GM12878 (cell line): ENCODE data around the gene ACAT2.

Source experiments
- ESRRA ChIP-seq: IDR thresholded peaks from 2 replicates; pipeline ENCODE4 v1.6.1; 2012; ENCODE audit warnings: mild to moderate bottlenecking, low read length, improper control_type of control experiment
- EZH2 ChIP-seq: IDR thresholded peaks from 2 replicates; pipeline ENCODE4 v1.6.1; 2012; ENCODE audit warnings: low read depth, mild to moderate bottlenecking, control low read depth, inconsistent platforms, low read length, borderline replicate concordance; ENCODE audit not compliant: control insufficient read depth
- KDM1A ChIP-seq: fragments of 200-600 bp; sonication (generic); IDR thresholded peaks from 2 replicates; pipeline ENCODE4 v1.6.1; 2016; ENCODE audit warnings: borderline replicate concordance
- MTA3 ChIP-seq: IDR thresholded peaks from 2 replicates; pipeline ENCODE4 v1.6.1; 2012; ENCODE audit warnings: low read length, inconsistent platforms, borderline replicate concordance
- POLR2AphosphoS2 ChIP-seq: IDR thresholded peaks from 2 replicates; pipeline ENCODE4 v1.6.1; 2011; ENCODE audit warnings: low read depth, mild to moderate bottlenecking, low read length, improper control_type of control experiment, moderate library complexity
- POLR2AphosphoS5 ChIP-seq: IDR thresholded peaks from 2 replicates; pipeline ENCODE4 v1.6.1; 2011; ENCODE audit warnings: mild to moderate bottlenecking, low read length, inconsistent platforms
- TCF7 ChIP-seq: IDR thresholded peaks from 2 replicates; pipeline ENCODE4 v1.6.1; 2014; ENCODE audit warnings: antibody characterized with exemption, borderline replicate concordance
- ZNF24 ChIP-seq: fragments of 450-650 bp; IDR thresholded peaks from 2 replicates; pipeline ENCODE4 v1.6.1; 2017; ENCODE audit warnings: antibody characterized with exemption, mild to moderate bottlenecking
- ZNF274 ChIP-seq: IDR thresholded peaks from one replicate; pipeline ENCODE4 v1.8.0; 2011; ENCODE audit not compliant: insufficient read length, insufficient read depth
- ZZZ3 ChIP-seq: IDR thresholded peaks from 2 replicates; pipeline ENCODE4 v1.6.1; 2011; ENCODE audit warnings: low read depth; ENCODE audit not compliant: control insufficient read depth, insufficient read length
- TF ChIP-seq, protein P1 (sequence below): IDR thresholded peaks from 2 replicates; pipeline ENCODE4 v1.6.1; 2012; ENCODE audit warnings: improper control_type of control experiment, low read depth, low read length; ENCODE audit not compliant: insufficient replicate concordance
- TF ChIP-seq, protein P2 (sequence below): IDR thresholded peaks from 2 replicates; pipeline ENCODE4 v1.6.1; 2012; ENCODE audit warnings: low read depth, low read length, improper control_type of control experiment
- TF ChIP-seq, protein P3 (sequence below), 3 experiments: IDR thresholded peaks in 2 of 3; conservative IDR thresholded peaks in 1 of 3; 2 replicates each; pipeline ENCODE4 v1.5.1; 2011; ENCODE audit warnings: low read depth in 3 of 3, low read length in 3 of 3, mild to moderate bottlenecking in 3 of 3, control low read depth in 2 of 3, moderate library complexity in 2 of 3, inconsistent platforms in 1 of 3, mixed read lengths in 1 of 3; ENCODE audit not compliant: control insufficient read depth in 2 of 3, insufficient read depth in 1 of 3; ENCODE audit errors: extremely low read depth in 1 of 3
- TF ChIP-seq, protein P4 (sequence below): IDR thresholded peaks from 2 replicates; pipeline ENCODE4 v1.6.1; 2012; ENCODE audit warnings: mild to moderate bottlenecking, low read depth, low read length

DNA sequence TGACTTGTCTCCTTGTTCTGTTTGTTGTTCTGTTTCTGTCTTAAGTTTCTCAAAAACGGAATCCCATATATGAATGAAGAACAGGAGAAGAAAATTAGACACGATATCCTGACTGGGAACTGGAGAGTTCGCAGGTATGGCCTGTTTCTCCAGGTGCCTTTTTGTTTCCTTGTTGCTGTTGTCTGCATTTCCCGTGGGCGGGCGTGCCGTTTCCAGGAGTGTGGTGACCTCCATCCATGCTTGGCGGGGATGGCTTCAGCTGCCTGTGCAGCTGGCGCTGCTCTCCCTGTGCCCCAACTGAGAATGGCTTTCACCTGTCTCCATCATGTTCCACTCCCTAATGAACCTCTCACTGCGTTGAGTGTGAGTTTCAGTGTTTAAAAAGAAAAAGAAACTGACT is 42.7 kb downstream of the ACAT2 start:
- TF ChIP-seq, protein P1, sequence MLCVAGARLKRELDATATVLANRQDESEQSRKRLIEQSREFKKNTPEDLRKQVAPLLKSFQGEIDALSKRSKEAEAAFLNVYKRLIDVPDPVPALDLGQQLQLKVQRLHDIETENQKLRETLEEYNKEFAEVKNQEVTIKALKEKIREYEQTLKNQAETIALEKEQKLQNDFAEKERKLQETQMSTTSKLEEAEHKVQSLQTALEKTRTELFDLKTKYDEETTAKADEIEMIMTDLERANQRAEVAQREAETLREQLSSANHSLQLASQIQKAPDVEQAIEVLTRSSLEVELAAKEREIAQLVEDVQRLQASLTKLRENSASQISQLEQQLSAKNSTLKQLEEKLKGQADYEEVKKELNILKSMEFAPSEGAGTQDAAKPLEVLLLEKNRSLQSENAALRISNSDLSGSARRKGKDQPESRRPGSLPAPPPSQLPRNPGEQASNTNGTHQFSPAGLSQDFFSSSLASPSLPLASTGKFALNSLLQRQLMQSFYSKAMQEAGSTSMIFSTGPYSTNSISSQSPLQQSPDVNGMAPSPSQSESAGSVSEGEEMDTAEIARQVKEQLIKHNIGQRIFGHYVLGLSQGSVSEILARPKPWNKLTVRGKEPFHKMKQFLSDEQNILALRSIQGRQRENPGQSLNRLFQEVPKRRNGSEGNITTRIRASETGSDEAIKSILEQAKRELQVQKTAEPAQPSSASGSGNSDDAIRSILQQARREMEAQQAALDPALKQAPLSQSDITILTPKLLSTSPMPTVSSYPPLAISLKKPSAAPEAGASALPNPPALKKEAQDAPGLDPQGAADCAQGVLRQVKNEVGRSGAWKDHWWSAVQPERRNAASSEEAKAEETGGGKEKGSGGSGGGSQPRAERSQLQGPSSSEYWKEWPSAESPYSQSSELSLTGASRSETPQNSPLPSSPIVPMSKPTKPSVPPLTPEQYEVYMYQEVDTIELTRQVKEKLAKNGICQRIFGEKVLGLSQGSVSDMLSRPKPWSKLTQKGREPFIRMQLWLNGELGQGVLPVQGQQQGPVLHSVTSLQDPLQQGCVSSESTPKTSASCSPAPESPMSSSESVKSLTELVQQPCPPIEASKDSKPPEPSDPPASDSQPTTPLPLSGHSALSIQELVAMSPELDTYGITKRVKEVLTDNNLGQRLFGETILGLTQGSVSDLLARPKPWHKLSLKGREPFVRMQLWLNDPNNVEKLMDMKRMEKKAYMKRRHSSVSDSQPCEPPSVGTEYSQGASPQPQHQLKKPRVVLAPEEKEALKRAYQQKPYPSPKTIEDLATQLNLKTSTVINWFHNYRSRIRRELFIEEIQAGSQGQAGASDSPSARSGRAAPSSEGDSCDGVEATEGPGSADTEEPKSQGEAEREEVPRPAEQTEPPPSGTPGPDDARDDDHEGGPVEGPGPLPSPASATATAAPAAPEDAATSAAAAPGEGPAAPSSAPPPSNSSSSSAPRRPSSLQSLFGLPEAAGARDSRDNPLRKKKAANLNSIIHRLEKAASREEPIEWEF, result no peak
- TF ChIP-seq ZNF24 (no peak), ZZZ3 (no peak), POLR2AphosphoS5 (no peak), KDM1A (no peak), TCF7 (no peak), EZH2 (no peak), MTA3 (no peak), ESRRA (no peak), POLR2AphosphoS2 (no peak), ZNF274 (no peak)
- TF ChIP-seq, protein P2, sequence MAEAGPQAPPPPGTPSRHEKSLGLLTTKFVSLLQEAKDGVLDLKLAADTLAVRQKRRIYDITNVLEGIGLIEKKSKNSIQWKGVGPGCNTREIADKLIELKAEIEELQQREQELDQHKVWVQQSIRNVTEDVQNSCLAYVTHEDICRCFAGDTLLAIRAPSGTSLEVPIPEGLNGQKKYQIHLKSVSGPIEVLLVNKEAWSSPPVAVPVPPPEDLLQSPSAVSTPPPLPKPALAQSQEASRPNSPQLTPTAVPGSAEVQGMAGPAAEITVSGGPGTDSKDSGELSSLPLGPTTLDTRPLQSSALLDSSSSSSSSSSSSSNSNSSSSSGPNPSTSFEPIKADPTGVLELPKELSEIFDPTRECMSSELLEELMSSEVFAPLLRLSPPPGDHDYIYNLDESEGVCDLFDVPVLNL, result no peak
- TF ChIP-seq, protein P3, sequence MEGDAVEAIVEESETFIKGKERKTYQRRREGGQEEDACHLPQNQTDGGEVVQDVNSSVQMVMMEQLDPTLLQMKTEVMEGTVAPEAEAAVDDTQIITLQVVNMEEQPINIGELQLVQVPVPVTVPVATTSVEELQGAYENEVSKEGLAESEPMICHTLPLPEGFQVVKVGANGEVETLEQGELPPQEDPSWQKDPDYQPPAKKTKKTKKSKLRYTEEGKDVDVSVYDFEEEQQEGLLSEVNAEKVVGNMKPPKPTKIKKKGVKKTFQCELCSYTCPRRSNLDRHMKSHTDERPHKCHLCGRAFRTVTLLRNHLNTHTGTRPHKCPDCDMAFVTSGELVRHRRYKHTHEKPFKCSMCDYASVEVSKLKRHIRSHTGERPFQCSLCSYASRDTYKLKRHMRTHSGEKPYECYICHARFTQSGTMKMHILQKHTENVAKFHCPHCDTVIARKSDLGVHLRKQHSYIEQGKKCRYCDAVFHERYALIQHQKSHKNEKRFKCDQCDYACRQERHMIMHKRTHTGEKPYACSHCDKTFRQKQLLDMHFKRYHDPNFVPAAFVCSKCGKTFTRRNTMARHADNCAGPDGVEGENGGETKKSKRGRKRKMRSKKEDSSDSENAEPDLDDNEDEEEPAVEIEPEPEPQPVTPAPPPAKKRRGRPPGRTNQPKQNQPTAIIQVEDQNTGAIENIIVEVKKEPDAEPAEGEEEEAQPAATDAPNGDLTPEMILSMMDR (IDR thresholded peaks at IDR 0.05 in 2 of 3, conservative IDR thresholded peaks at IDR 0.05 in 1 of 3; ENCODE audit: control insufficient read depth in 2 of 3, extremely low read depth in 1 of 3, insufficient read depth in 1 of 3, low read depth in 3 of 3, low read length in 3 of 3), result no peak
- TF ChIP-seq, protein P4, sequence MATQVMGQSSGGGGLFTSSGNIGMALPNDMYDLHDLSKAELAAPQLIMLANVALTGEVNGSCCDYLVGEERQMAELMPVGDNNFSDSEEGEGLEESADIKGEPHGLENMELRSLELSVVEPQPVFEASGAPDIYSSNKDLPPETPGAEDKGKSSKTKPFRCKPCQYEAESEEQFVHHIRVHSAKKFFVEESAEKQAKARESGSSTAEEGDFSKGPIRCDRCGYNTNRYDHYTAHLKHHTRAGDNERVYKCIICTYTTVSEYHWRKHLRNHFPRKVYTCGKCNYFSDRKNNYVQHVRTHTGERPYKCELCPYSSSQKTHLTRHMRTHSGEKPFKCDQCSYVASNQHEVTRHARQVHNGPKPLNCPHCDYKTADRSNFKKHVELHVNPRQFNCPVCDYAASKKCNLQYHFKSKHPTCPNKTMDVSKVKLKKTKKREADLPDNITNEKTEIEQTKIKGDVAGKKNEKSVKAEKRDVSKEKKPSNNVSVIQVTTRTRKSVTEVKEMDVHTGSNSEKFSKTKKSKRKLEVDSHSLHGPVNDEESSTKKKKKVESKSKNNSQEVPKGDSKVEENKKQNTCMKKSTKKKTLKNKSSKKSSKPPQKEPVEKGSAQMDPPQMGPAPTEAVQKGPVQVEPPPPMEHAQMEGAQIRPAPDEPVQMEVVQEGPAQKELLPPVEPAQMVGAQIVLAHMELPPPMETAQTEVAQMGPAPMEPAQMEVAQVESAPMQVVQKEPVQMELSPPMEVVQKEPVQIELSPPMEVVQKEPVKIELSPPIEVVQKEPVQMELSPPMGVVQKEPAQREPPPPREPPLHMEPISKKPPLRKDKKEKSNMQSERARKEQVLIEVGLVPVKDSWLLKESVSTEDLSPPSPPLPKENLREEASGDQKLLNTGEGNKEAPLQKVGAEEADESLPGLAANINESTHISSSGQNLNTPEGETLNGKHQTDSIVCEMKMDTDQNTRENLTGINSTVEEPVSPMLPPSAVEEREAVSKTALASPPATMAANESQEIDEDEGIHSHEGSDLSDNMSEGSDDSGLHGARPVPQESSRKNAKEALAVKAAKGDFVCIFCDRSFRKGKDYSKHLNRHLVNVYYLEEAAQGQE, result no peak
